Kidney tubule cell (primary cell): ENCODE measurements around the gene ARL5A.
A peak's percentile ranks its signal among the peaks of the same experiment; 100 is the strongest.
"Not testable (repeated sequence)": the region's sequence is repeated elsewhere in the genome, so short reads cannot be mapped to it uniquely, and the experiment has no call there.

ENCODE experiments used
- DNase-seq: peaks from one replicate; pipeline ENCODE4 v3.0.0-alpha.2; 2018; ENCODE audit warnings: low spot score

The ARL5A gene

GRCh38 chr2:151828143-151828889 lies at the start of gene ARL5A:
Gene ARL5A, minus strand, starts transcription at chr2:151828421. Its CDS starts 245 bp downstream, at chr2:151828176.
- peak; percentile 97 for DNase-seq

- not testable (repeated sequence) for DNase-seq
Measured at GRCh38 chr2:151875631-151876030, 47.4 kb upstream of the ARL5A start.

- DNase-seq: no peak
Measured at GRCh38 chr2:151872463-151872862, 44.2 kb upstream of the ARL5A start.

- no peak for DNase-seq
Measured at GRCh38 chr2:151869291-151869690, 41.1 kb upstream of the ARL5A start.

GRCh38 chr2:151862700-151863099 lies 34.5 kb upstream of the ARL5A start:
- DNase-seq: peak; percentile 89

GRCh38 chr2:151861174-151861573 lies 33.0 kb upstream of the ARL5A start:
- peak; percentile 53 for DNase-seq

- no peak for DNase-seq
Measured at GRCh38 chr2:151860613-151861146, 32.5 kb upstream of the ARL5A start.

GRCh38 chr2:151860210-151860609 lies 32.0 kb upstream of the ARL5A start:
- DNase-seq: peak; percentile 52

GRCh38 chr2:151857650-151858049 lies 29.4 kb upstream of the ARL5A start:
- DNase-seq: peak; percentile 80

- no peak for DNase-seq
Measured at GRCh38 chr2:151855111-151855510, 26.9 kb upstream of the ARL5A start.

- DNase-seq: peak; percentile 3
Measured at GRCh38 chr2:151853070-151853758, 25.0 kb upstream of the ARL5A start.

GRCh38 chr2:151852260-151853069 lies 24.2 kb upstream of the ARL5A start:
- peak; percentile 26 for DNase-seq

- DNase-seq: peak; percentile 83
Measured at GRCh38 chr2:151851761-151852160, 23.5 kb upstream of the ARL5A start.

- DNase-seq: no peak
Measured at GRCh38 chr2:151849413-151850010, 21.3 kb upstream of the ARL5A start.

- DNase-seq: no peak
Measured at GRCh38 chr2:151845884-151846283, 17.7 kb upstream of the ARL5A start.

GRCh38 chr2:151845481-151845880 lies 17.3 kb upstream of the ARL5A start:
- DNase-seq: no peak

- no peak for DNase-seq
Measured at GRCh38 chr2:151844211-151844896, 16.1 kb upstream of the ARL5A start.

GRCh38 chr2:151843691-151844061 lies 15.5 kb upstream of the ARL5A start:
- DNase-seq: no peak

GRCh38 chr2:151842830-151843690 lies 14.8 kb upstream of the ARL5A start:
- peak; percentile 19 for DNase-seq

- no peak for DNase-seq
Measured at GRCh38 chr2:151841047-151841424, 12.8 kb upstream of the ARL5A start.
